HepG2 (cell line): ENCODE measurements around the gene SNX21. TPM values are rescaled to one million over a fixed set of nuclear protein-coding genes. Genes with fewer than 3 reads are reported as not detected.
A peak's percentile ranks its signal among the peaks of the same experiment; 100 is the strongest.

Experiments
- CREB1 ChIP-seq, 2 experiments: fragments of 450-650 bp in 1 of 2; IDR thresholded peaks; 2 replicates each; pipeline ENCODE4 v1.6.1; 2016 to 2017; ENCODE audit warnings: control low read depth in 1 of 2, mild to moderate bottlenecking in 1 of 2, missing compliant biosample characterization in 1 of 2, missing genetic modification characterization in 1 of 2
- ELF3 ChIP-seq: IDR thresholded peaks from 2 replicates; pipeline ENCODE4 v1.6.1; 2016; ENCODE audit warnings: missing genetic modification reagents, missing compliant biosample characterization
- FOXC1 ChIP-seq: sonication (generic); formaldehyde crosslinking; IDR thresholded peaks from 2 replicates; pipeline ENCODE4 v1.8.0; 2022; ENCODE audit warnings: mild to moderate bottlenecking, missing genetic modification reagents, borderline replicate concordance
- FOXK1 ChIP-seq: sonication (generic); formaldehyde crosslinking; IDR thresholded peaks from 2 replicates; pipeline ENCODE4 v1.4.0; 2020; ENCODE audit warnings: low read depth, missing genetic modification reagents, borderline replicate concordance
- GPN1 ChIP-seq: sonication (generic); formaldehyde crosslinking; IDR thresholded peaks from 2 replicates; pipeline ENCODE4 v1.5.1; 2020; ENCODE audit warnings: missing genetic modification reagents, borderline replicate concordance
- GTF3A ChIP-seq: sonication (generic); formaldehyde crosslinking; conservative IDR thresholded peaks from 2 replicates; pipeline ENCODE4 v1.4.0; 2020; ENCODE audit warnings: mild to moderate bottlenecking, missing genetic modification reagents
- HDAC6 ChIP-seq: fragments of 200-600 bp; sonication (generic); IDR thresholded peaks from 2 replicates; pipeline ENCODE4 v1.7.0; 2017; ENCODE audit warnings: mild to moderate bottlenecking, antibody characterized with exemption, low read length, low read depth
- ISX ChIP-seq: sonication (generic); formaldehyde crosslinking; conservative IDR thresholded peaks from 2 replicates; pipeline ENCODE4 v1.5.0; 2020; ENCODE audit warnings: missing genetic modification reagents
- JUND ChIP-seq: sonication (generic); formaldehyde crosslinking; IDR thresholded peaks from 2 replicates; pipeline ENCODE4 v1.8.0; 2022; ENCODE audit warnings: mild to moderate bottlenecking, missing genetic modification reagents
- KDM5B ChIP-seq: sonication (generic); formaldehyde crosslinking; IDR thresholded peaks from 2 replicates; pipeline ENCODE4 v1.4.0; 2020; ENCODE audit warnings: missing genetic modification reagents, mild to moderate bottlenecking, borderline replicate concordance
- KLF11 ChIP-seq: IDR thresholded peaks from 2 replicates; pipeline ENCODE4 v1.6.1; 2016; ENCODE audit warnings: missing compliant biosample characterization
- MEF2D ChIP-seq: sonication (generic); formaldehyde crosslinking; IDR thresholded peaks from 2 replicates; pipeline ENCODE4 v1.5.1; 2020; ENCODE audit warnings: mild to moderate bottlenecking, missing genetic modification reagents
- MEIS1 ChIP-seq: sonication (generic); formaldehyde crosslinking; IDR thresholded peaks from 2 replicates; pipeline ENCODE4 v1.9.0; 2021; ENCODE audit warnings: mild to moderate bottlenecking, missing genetic modification reagents, moderate library complexity, borderline replicate concordance
- MTA1 ChIP-seq: sonication (generic); formaldehyde crosslinking; IDR thresholded peaks from 2 replicates; pipeline ENCODE4 v1.4.0; 2020; ENCODE audit warnings: missing genetic modification reagents, mild to moderate bottlenecking, borderline replicate concordance
- NFYB ChIP-seq: sonication (generic); formaldehyde crosslinking; IDR thresholded peaks from 2 replicates; pipeline ENCODE4 v1.4.0; 2020; ENCODE audit warnings: missing genetic modification reagents
- PCBP2 ChIP-seq: fragments of 200-400 bp; formaldehyde crosslinking; optimal IDR thresholded peaks from 2 replicates; pipeline ENCODE3; 2018; ENCODE audit warnings: low read length, low read depth; ENCODE audit not compliant: poor library complexity, severe bottlenecking
- SMAD1 ChIP-seq: sonication (generic); formaldehyde crosslinking; IDR thresholded peaks from 2 replicates; pipeline ENCODE4 v1.4.0; 2020; ENCODE audit warnings: missing genetic modification reagents, low read depth, mild to moderate bottlenecking, borderline replicate concordance
- SOX5 ChIP-seq: IDR thresholded peaks from 2 replicates; pipeline ENCODE4 v1.6.1; 2016; ENCODE audit warnings: borderline replicate concordance
- TEAD3 ChIP-seq: optimal IDR thresholded peaks from 2 replicates; pipeline ENCODE3; 2016; ENCODE audit warnings: borderline replicate concordance
- TP53 ChIP-seq: sonication (generic); formaldehyde crosslinking; conservative IDR thresholded peaks from 2 replicates; pipeline ENCODE4 v1.4.0; 2020; ENCODE audit warnings: missing genetic modification reagents
- ZBTB38 ChIP-seq: sonication (generic); formaldehyde crosslinking; IDR thresholded peaks from 2 replicates; pipeline ENCODE4 v1.5.1; 2020; ENCODE audit warnings: mild to moderate bottlenecking, missing genetic modification reagents
- ZNF776 ChIP-seq: sonication (generic); formaldehyde crosslinking; IDR thresholded peaks from 2 replicates; pipeline ENCODE4 v1.4.0; 2020; ENCODE audit warnings: mild to moderate bottlenecking, missing genetic modification reagents
- polyA plus RNA-seq, 8 experiments: library from polyadenylated mRNA; depleted of rRNA in 3 of 8; stranded (reverse) in 7 of 8; unstranded in 1 of 8; fragments of >200 nt; fragmentation: Illumina TruSeq in 4 of 8; extraction: Trizol in 4 of 8; gene quantifications; 2 replicates each; pipeline versions ENCODE4 v1.2.1 to v1.2.3, GENCODE V29; 2011 to 2016; ENCODE audit warnings: low read depth in 4 of 8, missing spikeins in 1 of 8, mixed read lengths in 1 of 8; ENCODE audit not compliant: insufficient read depth in 1 of 8
- total RNA-seq, 5 experiments: library from RNA; depleted of rRNA; stranded (reverse); fragments of >200 nt; fragmentation: Illumina TruSeq; extraction: Trizol; gene quantifications; 2 replicates each; pipeline ENCODE4 v1.2.3, GENCODE V29; 2016; ENCODE audit warnings: low read depth in 1 of 5
- TF ChIP-seq, protein P1 (sequence below): IDR thresholded peaks from 2 replicates; pipeline ENCODE4 v1.6.1; 2016; ENCODE audit warnings: mild to moderate bottlenecking, missing biosample characterization, missing genetic modification reagents
- TF ChIP-seq, protein P2 (sequence below): sonication (generic); formaldehyde crosslinking; IDR thresholded peaks from 2 replicates; pipeline ENCODE4 v1.4.0; 2020; ENCODE audit warnings: mild to moderate bottlenecking, missing genetic modification reagents
- TF ChIP-seq, protein P3 (sequence below): sonication (generic); formaldehyde crosslinking; IDR thresholded peaks from 2 replicates; pipeline ENCODE4; 2020; ENCODE audit warnings: missing genetic modification reagents, mild to moderate bottlenecking, borderline replicate concordance
- TF ChIP-seq, protein P4 (sequence below): sonication (generic); IDR thresholded peaks from 2 replicates; pipeline ENCODE4 v1.6.1; 2016; ENCODE audit warnings: low read depth, borderline replicate concordance
- TF ChIP-seq, protein P5 (sequence below): sonication (generic); formaldehyde crosslinking; IDR thresholded peaks from 2 replicates; pipeline ENCODE4 v1.8.0; 2023; ENCODE audit warnings: mild to moderate bottlenecking, missing genetic modification reagents

Gene SNX21
- total and polyA plus RNA-seq, 2 of the 13 experiments (the other 11 are each of a cell fraction or from before 2014, with no cell fraction given), result 7.7 to 12.8 TPM

DNA sequence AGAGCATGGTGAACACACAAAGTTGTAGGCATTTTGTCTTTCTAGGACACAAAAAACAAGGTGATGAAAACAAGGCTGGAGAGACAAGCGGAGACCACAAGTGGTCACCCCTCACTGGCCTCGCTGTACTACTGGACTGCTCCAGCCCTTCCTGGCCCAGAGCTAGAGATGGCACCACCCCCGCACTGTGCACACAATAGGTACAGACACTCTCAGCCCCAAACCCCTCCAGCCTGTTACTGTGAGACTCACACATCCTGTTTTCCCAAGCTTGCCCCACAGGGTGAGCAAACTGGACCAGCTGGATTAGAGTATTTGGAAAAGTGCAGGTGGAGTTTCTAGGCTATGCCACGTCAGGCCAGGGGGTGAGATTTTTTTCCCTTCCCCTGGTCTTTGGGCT is 39.0 kb downstream of the SNX21 start (continued):
- TF ChIP-seq, protein P1, sequence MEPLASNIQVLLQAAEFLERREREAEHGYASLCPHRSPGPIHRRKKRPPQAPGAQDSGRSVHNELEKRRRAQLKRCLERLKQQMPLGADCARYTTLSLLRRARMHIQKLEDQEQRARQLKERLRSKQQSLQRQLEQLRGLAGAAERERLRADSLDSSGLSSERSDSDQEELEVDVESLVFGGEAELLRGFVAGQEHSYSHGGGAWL (CRISPR knock-in tag), result 0 out of 2 replicates have a peak, but pooled peaks have one; percentile 28
- peak; percentile 34 for TF ChIP-seq TEAD3 (CRISPR knock-in tag)
- TF ChIP-seq, protein P2, sequence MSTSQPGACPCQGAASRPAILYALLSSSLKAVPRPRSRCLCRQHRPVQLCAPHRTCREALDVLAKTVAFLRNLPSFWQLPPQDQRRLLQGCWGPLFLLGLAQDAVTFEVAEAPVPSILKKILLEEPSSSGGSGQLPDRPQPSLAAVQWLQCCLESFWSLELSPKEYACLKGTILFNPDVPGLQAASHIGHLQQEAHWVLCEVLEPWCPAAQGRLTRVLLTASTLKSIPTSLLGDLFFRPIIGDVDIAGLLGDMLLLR (CRISPR knock-in tag), result no peak
- no peak for TF ChIP-seq FOXC1 (CRISPR knock-in tag)
- no peak for TF ChIP-seq KLF11
- TF ChIP-seq ZBTB38 (CRISPR knock-in tag), result peak; percentile 57; the same call in 1 of the 2 replicates
- peak; percentile 69; the same call in 1 of the 2 replicates for TF ChIP-seq MEF2D (CRISPR knock-in tag)
- TF ChIP-seq TP53 (CRISPR knock-in tag), result no peak
- no peak for TF ChIP-seq NFYB
- no peak for TF ChIP-seq PCBP2
- TF ChIP-seq ISX, result no peak
- TF ChIP-seq, protein P3, sequence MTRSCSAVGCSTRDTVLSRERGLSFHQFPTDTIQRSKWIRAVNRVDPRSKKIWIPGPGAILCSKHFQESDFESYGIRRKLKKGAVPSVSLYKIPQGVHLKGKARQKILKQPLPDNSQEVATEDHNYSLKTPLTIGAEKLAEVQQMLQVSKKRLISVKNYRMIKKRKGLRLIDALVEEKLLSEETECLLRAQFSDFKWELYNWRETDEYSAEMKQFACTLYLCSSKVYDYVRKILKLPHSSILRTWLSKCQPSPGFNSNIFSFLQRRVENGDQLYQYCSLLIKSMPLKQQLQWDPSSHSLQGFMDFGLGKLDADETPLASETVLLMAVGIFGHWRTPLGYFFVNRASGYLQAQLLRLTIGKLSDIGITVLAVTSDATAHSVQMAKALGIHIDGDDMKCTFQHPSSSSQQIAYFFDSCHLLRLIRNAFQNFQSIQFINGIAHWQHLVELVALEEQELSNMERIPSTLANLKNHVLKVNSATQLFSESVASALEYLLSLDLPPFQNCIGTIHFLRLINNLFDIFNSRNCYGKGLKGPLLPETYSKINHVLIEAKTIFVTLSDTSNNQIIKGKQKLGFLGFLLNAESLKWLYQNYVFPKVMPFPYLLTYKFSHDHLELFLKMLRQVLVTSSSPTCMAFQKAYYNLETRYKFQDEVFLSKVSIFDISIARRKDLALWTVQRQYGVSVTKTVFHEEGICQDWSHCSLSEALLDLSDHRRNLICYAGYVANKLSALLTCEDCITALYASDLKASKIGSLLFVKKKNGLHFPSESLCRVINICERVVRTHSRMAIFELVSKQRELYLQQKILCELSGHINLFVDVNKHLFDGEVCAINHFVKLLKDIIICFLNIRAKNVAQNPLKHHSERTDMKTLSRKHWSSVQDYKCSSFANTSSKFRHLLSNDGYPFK, result no peak
- TF ChIP-seq, protein P4, sequence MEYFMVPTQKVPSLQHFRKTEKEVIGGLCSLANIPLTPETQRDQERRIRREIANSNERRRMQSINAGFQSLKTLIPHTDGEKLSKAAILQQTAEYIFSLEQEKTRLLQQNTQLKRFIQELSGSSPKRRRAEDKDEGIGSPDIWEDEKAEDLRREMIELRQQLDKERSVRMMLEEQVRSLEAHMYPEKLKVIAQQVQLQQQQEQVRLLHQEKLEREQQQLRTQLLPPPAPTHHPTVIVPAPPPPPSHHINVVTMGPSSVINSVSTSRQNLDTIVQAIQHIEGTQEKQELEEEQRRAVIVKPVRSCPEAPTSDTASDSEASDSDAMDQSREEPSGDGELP, result 0 out of 2 replicates have a peak, but pooled peaks have one; percentile 35
- TF ChIP-seq ELF3, result 0 out of 2 replicates have a peak, but pooled peaks have one; percentile 21
- TF ChIP-seq FOXK1, result no peak
- TF ChIP-seq SOX5 (CRISPR knock-in tag), result 0 out of 2 replicates have a peak, but pooled peaks have one; percentile 18
- TF ChIP-seq GTF3A (CRISPR knock-in tag), result no peak
- TF ChIP-seq, protein P5, sequence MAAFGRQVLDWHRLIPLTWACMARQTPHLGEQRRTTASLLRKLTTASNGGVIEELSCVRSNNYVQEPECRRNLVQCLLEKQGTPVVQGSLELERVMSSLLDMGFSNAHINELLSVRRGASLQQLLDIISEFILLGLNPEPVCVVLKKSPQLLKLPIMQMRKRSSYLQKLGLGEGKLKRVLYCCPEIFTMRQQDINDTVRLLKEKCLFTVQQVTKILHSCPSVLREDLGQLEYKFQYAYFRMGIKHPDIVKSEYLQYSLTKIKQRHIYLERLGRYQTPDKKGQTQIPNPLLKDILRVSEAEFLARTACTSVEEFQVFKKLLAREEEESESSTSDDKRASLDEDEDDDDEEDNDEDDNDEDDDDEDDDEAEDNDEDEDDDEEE (CRISPR knock-in tag), result no peak
- TF ChIP-seq CREB1 (IDR thresholded peaks at IDR 0.05), result no peak
- no peak for TF ChIP-seq CREB1 (CRISPR knock-in tag; IDR thresholded peaks at IDR 0.05)
- no peak for TF ChIP-seq MTA1
- no peak for TF ChIP-seq MEIS1 (CRISPR knock-in tag)
- no peak for TF ChIP-seq JUND
- TF ChIP-seq ZNF776 (CRISPR knock-in tag), result no peak
- TF ChIP-seq GPN1 (CRISPR knock-in tag), result no peak
- TF ChIP-seq SMAD1 (CRISPR knock-in tag), result no peak
- no peak for TF ChIP-seq KDM5B
- no peak for TF ChIP-seq HDAC6
